ENCODE data around the gene MPP3.

DNA sequence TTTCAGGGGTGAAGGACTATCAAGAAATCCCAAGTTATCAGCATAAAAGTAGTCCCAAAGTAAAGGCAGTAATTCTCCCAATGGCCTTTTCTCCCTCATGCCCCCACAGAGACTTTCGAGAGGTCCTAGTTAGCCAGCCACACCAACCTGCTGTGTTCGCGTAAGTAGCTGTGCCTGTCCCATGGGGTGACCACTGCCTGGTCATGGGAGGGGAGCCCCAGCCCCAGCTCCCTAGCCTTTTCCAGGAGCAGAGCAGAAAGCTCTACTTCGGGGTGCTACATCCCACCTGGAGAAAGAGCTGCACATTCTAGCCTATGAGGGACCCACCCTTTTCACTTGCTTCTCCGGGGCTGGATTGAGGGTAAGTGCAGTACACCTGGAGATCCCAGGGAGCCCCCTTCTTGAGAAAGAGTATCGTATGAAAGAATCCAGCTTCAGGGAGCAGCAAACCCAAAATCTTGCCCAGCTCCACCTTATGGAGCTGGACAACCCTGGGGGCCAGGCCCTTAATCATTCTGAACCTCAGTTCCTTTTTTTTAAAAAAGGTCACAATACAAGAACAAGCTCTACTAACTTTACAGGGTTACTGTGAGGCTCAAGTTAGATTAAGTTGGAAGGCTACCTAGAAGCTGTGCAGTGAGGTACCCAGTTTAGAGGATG lies 65.8 kb downstream of the MPP3 start:
- TF ChIP-seq, protein P1, sequence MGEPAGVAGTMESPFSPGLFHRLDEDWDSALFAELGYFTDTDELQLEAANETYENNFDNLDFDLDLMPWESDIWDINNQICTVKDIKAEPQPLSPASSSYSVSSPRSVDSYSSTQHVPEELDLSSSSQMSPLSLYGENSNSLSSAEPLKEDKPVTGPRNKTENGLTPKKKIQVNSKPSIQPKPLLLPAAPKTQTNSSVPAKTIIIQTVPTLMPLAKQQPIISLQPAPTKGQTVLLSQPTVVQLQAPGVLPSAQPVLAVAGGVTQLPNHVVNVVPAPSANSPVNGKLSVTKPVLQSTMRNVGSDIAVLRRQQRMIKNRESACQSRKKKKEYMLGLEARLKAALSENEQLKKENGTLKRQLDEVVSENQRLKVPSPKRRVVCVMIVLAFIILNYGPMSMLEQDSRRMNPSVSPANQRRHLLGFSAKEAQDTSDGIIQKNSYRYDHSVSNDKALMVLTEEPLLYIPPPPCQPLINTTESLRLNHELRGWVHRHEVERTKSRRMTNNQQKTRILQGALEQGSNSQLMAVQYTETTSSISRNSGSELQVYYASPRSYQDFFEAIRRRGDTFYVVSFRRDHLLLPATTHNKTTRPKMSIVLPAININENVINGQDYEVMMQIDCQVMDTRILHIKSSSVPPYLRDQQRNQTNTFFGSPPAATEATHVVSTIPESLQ (CRISPR knock-in tag; IDR thresholded peaks at IDR 0.05): no peak
- no peak for TF ChIP-seq CTCF (IDR thresholded peaks at IDR 0.05 in 2 of 3, conservative IDR thresholded peaks at IDR 0.05 in 1 of 3; ENCODE audit: insufficient read depth in 2 of 3, low read depth in 1 of 3, low read length in 3 of 3)
- TF ChIP-seq SMAD3 (CRISPR knock-in tag; conservative IDR thresholded peaks at IDR 0.05): no peak
- TF ChIP-seq ZNF431 (CRISPR knock-in tag; IDR thresholded peaks at IDR 0.05): no peak
- TF ChIP-seq JUND (IDR thresholded peaks at IDR 0.05; ENCODE audit: borderline replicate concordance, low read depth, low read length): no peak
- no peak for TF ChIP-seq JUND (tag; IDR thresholded peaks at IDR 0.05; ENCODE audit: borderline replicate concordance, low read depth, low read length)
- TF ChIP-seq, protein P2, sequence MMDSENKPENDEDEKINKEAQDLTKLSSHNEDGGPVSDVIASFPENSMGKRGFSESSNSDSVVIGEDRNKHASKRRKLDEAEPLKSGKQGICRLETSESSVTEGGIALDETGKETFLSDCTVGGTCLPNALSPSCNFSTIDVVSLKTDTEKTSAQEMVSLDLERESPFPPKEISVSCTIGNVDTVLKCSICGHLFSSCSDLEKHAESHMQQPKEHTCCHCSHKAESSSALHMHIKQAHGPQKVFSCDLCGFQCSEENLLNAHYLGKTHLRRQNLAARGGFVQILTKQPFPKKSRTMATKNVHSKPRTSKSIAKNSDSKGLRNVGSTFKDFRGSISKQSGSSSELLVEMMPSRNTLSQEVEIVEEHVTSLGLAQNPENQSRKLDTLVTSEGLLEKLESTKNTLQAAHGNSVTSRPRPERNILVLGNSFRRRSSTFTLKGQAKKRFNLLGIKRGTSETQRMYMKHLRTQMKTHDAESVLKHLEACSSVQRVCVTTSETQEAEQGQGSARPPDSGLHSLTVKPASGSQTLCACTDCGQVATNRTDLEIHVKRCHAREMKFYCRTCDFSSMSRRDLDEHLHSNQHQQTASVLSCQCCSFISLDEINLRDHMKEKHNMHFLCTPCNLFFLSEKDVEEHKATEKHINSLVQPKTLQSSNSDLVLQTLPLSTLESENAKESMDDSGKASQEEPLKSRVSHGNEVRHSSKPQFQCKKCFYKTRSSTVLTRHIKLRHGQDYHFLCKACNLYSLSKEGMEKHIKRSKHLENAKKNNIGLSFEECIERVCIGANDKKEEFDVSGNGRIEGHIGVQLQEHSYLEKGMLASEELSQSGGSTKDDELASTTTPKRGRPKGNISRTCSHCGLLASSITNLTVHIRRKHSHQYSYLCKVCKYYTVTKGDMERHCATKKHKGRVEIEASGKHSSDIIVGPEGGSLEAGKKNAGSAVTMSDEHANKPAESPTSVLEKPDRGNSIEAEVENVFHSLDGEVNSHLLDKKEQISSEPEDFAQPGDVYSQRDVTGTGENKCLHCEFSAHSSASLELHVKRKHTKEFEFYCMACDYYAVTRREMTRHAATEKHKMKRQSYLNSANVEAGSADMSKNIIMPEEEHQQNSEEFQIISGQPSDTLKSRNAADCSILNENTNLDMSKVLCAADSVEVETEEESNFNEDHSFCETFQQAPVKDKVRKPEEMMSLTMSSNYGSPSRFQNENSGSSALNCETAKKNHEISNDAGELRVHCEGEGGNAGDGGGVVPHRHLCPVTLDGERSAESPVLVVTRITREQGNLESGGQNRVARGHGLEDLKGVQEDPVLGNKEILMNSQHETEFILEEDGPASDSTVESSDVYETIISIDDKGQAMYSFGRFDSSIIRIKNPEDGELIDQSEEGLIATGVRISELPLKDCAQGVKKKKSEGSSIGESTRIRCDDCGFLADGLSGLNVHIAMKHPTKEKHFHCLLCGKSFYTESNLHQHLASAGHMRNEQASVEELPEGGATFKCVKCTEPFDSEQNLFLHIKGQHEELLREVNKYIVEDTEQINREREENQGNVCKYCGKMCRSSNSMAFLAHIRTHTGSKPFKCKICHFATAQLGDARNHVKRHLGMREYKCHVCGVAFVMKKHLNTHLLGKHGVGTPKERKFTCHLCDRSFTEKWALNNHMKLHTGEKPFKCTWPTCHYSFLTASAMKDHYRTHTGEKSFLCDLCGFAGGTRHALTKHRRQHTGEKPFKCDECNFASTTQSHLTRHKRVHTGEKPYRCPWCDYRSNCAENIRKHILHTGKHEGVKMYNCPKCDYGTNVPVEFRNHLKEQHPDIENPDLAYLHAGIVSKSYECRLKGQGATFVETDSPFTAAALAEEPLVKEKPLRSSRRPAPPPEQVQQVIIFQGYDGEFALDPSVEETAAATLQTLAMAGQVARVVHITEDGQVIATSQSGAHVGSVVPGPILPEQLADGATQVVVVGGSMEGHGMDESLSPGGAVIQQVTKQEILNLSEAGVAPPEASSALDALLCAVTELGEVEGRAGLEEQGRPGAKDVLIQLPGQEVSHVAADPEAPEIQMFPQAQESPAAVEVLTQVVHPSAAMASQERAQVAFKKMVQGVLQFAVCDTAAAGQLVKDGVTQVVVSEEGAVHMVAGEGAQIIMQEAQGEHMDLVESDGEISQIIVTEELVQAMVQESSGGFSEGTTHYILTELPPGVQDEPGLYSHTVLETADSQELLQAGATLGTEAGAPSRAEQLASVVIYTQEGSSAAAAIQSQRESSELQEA (IDR thresholded peaks at IDR 0.05; ENCODE audit: low read depth): no peak
- TF ChIP-seq, protein P3, sequence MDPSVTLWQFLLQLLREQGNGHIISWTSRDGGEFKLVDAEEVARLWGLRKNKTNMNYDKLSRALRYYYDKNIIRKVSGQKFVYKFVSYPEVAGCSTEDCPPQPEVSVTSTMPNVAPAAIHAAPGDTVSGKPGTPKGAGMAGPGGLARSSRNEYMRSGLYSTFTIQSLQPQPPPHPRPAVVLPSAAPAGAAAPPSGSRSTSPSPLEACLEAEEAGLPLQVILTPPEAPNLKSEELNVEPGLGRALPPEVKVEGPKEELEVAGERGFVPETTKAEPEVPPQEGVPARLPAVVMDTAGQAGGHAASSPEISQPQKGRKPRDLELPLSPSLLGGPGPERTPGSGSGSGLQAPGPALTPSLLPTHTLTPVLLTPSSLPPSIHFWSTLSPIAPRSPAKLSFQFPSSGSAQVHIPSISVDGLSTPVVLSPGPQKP (CRISPR knock-in tag; IDR thresholded peaks at IDR 0.05): no peak
- no peak for TF ChIP-seq POLR2A (conservative IDR thresholded peaks at IDR 0.05)
- TF ChIP-seq ZNF780A (CRISPR knock-in tag; IDR thresholded peaks at IDR 0.05): no peak
- TF ChIP-seq EP300 (IDR thresholded peaks at IDR 0.05; ENCODE audit: low read length): no peak
- no peak for TF ChIP-seq CHD2 (IDR thresholded peaks at IDR 0.05; ENCODE audit: low read depth, low read length)

All from K562 (cell line).